GM19397 (cell line): ENCODE measurements around the gene TRIM43B.
"Not testable (repeated sequence)": the region's sequence is repeated elsewhere in the genome, so short reads cannot be mapped to it uniquely, and the experiment has no call there.

Source experiments
- ATAC-seq: cut with Tn5 transposase; IDR thresholded peaks from one replicate; pipeline ENCODE4 v1.9.1; 2021; ENCODE audit warnings: mild to moderate bottlenecking, moderate library complexity; ENCODE audit not compliant: unreplicated experiment

Gene TRIM43B

DNA sequence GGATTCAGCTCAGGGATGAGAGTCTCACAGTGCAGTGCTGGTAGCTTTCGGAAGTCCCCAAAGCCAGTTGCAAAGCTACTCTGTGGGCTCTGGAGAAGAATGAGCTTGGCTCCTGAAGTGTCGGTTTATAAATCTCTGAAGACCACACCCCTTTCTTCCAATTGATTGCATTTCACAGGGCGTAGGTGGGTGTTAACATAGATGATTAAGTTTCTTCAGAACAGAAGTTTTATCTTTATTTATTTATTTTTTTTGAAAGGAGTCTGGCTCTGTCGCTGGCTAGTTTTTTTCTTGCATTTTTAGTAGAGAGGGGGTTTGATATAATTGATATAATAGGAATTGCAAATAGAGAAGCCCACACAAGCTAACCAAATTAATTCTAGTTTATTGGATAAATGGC, at the start of gene TRIM43B:
TSS of gene TRIM43B (minus strand) at position 101 of the 400 bp plus-strand sequence. CDS start 2,040 bp downstream, outside the sequence.
- not testable (repeated sequence) for ATAC-seq

GRCh38 chr2:95531254-95531771, 46.8 kb upstream of the TRIM43B start:
- no peak for ATAC-seq

- ATAC-seq, result peak; percentile 51
Measured at GRCh38 chr2:95530734-95531133, 46.2 kb upstream of the TRIM43B start.

DNA sequence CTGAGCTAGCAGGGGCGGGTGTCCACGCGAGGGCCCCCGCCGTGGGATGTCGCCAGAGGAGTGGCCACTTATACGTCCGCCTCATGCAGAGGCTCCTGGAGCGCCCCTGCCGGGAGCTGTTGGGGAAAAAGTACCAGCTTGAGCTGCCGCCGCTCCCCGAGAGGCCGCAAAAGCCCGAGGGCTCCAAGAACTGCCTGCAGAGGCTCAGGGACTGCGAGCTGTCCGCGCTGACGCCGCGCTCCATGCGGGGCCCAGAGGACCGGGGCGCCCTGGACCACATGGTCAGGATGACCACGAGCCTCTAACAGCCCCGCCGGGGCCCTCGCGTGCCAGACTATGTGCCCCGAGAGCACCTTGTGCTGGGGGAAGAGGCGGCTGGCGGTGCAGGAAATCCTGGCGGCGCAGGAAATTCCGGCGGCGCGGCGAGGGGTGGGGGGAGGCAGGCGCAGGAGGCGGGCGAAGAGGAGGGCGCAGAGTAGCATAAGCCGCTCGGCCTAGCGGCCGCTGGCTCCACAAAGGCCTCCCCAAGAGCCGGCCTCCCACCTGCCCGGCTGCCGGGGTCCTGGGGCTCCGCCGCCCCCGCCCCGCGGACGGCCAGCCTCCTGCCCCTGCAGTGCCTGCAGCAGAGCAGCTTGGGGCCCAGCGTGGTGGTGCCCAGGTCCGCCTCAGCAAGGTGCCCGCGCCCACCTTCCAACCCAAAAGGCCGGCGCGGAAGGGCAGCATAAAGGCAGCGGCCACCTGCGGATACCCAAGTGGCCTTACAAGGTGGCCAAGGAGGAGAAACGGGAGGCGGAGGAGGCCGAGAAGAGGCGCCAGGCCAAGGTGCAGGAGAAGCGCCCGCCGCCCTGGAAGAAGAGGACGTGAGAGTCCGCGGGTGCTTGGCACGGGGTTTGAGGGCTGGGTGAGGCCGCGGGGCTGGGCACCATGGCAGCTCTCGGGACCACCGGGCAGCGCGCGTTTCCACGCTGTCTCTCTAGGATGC, 42.1 kb upstream of the TRIM43B start:
- peak; percentile 80 for ATAC-seq

- ATAC-seq, result no peak
Measured at GRCh38 chr2:95525294-95526035, 40.9 kb upstream of the TRIM43B start.

DNA sequence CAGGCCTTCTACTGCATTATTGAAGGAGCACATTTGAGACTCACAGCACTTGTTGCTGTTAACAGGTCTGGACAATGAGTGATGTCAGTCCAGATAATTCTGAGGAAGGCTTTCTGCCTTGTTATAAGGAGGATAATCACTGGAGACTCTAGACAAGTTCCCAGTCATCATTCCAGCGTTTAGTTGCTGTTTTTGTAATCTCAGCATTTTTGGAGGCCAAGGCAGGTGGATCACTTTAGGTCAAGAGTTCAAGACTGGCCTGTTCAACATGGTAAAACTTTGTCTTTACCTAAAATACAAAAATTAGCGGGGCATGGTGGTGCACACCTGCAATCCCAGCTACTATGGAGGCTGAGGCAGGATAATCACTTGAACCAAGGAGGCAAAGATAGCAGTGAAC, 39.6 kb upstream of the TRIM43B start:
- no peak for ATAC-seq

DNA sequence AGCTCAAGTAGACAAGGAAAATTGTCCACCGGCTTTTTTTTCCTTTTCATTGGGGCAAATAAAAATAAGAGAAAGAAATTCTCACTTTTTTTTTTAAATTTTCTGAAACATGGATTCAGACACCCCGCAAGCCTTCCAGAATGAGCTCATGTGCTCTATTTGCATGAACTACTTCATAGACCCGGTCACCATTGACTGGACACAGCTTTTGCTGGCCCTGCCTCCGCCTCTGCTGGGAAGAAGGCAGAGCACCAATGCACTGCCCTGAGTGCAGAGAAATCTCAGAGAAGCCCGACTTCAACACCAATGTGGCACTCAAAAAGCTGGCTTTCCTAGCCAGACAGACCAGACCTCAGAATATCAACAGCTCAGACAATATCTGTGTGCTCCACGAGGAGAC, 30.2 kb upstream of the TRIM43B start:
- ATAC-seq, result no peak

DNA sequence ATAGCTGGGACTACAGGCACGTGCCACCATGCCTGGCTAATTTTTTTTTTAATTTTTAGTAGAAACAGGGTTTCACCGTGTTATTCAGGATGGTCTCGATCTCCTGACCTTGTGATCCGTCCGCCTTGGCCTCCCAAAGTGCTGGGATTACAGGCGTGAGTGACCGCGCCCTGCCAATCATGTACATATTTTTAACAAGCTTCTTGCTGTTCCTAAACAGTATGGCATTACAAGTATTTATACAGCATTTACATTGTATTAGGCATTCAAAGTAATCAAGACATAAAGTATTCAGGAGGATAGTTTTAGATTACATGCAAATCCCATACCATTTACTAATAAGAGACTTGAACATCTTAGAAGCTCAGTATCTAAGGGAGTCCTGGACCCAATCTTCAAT, 29.7 kb upstream of the TRIM43B start:
- not testable (repeated sequence) for ATAC-seq

DNA sequence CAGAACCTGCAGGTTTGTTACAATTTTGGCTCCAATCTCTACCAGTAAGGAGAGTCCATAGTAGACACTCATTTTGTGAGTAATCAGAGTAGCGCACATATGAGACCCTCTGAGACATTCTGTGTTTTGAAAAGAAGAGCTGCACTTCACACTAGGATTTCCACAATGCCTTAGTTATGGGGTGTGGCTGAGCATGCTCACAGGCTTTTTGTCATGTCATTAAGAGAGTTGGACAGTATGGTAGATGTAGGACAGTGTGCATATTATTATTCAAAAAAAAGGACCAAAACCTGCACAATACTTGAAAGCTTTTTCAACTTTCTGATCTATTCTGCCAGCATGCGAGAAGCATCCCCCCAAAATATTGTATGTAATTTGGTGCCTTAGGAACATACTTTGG, 24.9 kb upstream of the TRIM43B start:
- ATAC-seq, result no peak

DNA sequence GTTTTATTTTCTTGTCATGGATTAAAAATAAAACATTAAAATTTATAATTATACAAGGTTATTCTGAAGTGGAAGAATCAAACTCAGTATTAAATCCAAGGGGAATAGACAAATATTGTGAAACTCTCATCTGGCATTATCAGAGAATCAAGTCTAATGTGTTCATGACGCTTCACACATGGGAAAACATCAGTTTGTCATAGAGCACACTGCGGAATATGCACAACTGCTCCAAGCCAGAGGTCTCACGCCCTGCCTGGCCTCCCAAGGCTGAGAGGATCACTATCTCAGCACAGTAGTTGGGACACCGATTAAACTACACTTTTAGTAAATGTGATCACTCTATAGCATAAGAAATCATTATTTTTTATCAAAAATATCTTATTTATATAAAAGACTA, 20.7 kb upstream of the TRIM43B start:
- ATAC-seq, result no peak

GRCh38 chr2:95500854-95501253, 16.3 kb upstream of the TRIM43B start:
- ATAC-seq, result no peak

DNA sequence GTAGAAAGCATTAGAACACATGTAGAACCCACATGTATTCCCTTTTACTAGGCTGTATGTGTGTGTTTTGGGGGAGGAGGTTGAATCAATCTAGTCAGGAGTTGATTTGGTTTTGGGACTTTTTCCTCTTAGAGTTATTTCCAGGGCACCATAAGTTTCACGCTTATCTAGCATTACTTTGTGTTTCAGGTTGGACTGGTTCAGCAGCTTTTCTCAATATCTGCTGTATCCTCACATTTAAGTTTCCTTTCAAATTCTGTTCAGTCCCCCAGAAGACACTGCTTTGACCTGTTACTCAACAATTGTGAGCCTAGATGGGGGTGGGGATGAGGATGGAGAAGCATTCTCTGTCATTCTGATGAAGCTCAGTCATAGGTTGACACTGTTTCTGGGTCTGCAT, 7.5 kb upstream of the TRIM43B start:
- not testable (repeated sequence) for ATAC-seq

DNA sequence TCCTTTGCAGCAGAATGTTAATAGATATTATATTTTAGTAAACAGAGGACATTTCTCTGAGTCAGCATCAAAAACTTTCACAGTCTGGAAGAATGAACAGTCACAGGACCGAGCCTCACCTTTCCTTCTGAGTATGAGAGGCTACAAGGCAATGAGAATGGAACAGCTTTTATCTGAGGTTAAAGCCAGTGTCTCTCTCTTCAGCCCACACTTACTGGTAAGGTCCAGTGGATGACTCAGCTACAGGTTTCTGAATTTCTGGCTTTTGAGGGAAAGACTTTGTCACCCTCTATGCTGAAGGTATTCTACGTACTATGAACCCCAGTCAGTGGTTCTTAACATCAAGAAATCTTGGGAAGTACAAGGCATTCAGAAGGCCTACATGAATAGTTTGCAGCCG, 9.5 kb downstream of the TRIM43B start:
- ATAC-seq, result not testable (repeated sequence)

- ATAC-seq, result not testable (repeated sequence)
Measured at GRCh38 chr2:95467984-95468383, 16.6 kb downstream of the TRIM43B start.

- ATAC-seq, result not testable (repeated sequence)
Measured at GRCh38 chr2:95466572-95466971, 18.0 kb downstream of the TRIM43B start.

GRCh38 chr2:95463292-95463691, 21.3 kb downstream of the TRIM43B start:
- ATAC-seq, result not testable (repeated sequence)

GRCh38 chr2:95445317-95445716, 39.2 kb downstream of the TRIM43B start:
- ATAC-seq, result not testable (repeated sequence)

GRCh38 chr2:95442474-95443099, 42.0 kb downstream of the TRIM43B start:
- not testable (repeated sequence) for ATAC-seq

DNA sequence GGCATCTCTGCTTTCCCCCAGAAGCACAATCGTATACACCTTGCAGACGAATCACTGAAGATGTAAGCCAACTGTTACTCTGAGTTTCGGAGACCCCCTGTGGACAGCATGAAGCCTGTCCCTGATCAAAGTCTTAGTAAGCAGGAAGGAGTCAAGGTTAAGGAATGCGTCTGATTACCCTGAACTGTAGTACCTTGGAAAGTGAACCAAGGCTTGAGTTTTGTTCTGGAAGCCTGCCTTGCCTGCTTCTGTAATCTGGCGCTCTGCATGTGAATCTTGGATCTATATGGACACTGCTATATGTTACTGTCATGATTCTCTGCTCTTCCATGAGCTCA, 48.7 kb downstream of the TRIM43B start:
- not testable (repeated sequence) for ATAC-seq

GRCh38 chr2:95435162-95435871, 49.2 kb downstream of the TRIM43B start:
- not testable (repeated sequence) for ATAC-seq
